Endothelial cell of umbilical vein (primary cell): ENCODE data around the gene CUX1. TPM values are rescaled to one million over a fixed set of nuclear protein-coding genes. Genes with fewer than 3 reads are reported as not detected.

Source experiments
- BruUV-seq: library from RNA; stranded (reverse); fragments of 400-500 nt; replicated peaks from 2 replicates; lab custom pipeline; 2021; lab: Mats Ljungman, UMichigan
- CTCF ChIA-PET: fragments of 300-600, 350-600 bp; sonication (Branson Sonifier 250); formaldehyde crosslinking; loops from one replicate; lab custom pipeline; 2021; ENCODE audit warnings: antibody characterized with exemption, inconsistent platforms; lab: Charles Lee
- POLR2A ChIA-PET: fragments of 300-600, 350-600 bp; sonication (Branson Sonifier 250); formaldehyde crosslinking; loops from one replicate; lab custom pipeline; 2021; ENCODE audit warnings: antibody characterized with exemption, inconsistent platforms; lab: Charles Lee
- DNase-seq: peaks from one replicate; pipeline ENCODE4 v3.0.0-alpha.2; 2011; ENCODE audit warnings: low read depth, low spot score
- FAIRE-seq: peaks from 2 replicates; lab custom pipeline; 2011; peaks lifted over from hg19 to GRCh38; lab: Jason Lieb, UNC
- H2AFZ ChIP-seq: 2 replicates; pipeline ENCODE4 v1.6.0; 2012; ENCODE audit warnings: low read depth, low read length, control low read depth, inconsistent platforms
- H3K27ac ChIP-seq: 2 replicates; pipeline ENCODE4 v1.5.1; 2011; ENCODE audit warnings: low read depth, mild to moderate bottlenecking, control low read depth, low read length, moderate library complexity; ENCODE audit not compliant: insufficient read depth
- H3K27me3 ChIP-seq, 2 experiments: 2 replicates each; pipeline versions ENCODE4 v1.6.0 to v1.6.1; 2011; ENCODE audit warnings: low read length in 2 of 2, mixed read lengths in 1 of 2; ENCODE audit not compliant: control insufficient read depth in 2 of 2, insufficient read depth in 2 of 2
- H3K36me3 ChIP-seq, 2 experiments: 2 replicates in 1 of 2; 3 replicates in 1 of 2; pipeline ENCODE4 v1.5.1; 2011; ENCODE audit warnings: low read length in 2 of 2, mild to moderate bottlenecking in 1 of 2, moderate library complexity in 1 of 2; ENCODE audit not compliant: control insufficient read depth in 2 of 2, insufficient read depth in 2 of 2; ENCODE audit errors: extremely low read depth in 1 of 2
- H3K4me1 ChIP-seq: 3 replicates; pipeline ENCODE4 v1.5.1; 2011; ENCODE audit warnings: mild to moderate bottlenecking, low read length; ENCODE audit not compliant: control insufficient read depth, insufficient read depth; ENCODE audit errors: extremely low read depth
- H3K4me2 ChIP-seq: 2 replicates; pipeline ENCODE4 v1.6.1; 2011; ENCODE audit warnings: low read length, control low read depth, mixed read lengths; ENCODE audit not compliant: insufficient read depth
- H3K4me3 ChIP-seq, 3 experiments: fragments of 200-600 bp in 1 of 3; sonication (generic), shearing (Covaris generic) in 1 of 3; replicated peaks in 1 of 3; 2 replicates each; pipeline ENCODE4 v1.5.1; 2011 to 2016; ENCODE audit warnings: control low read depth in 3 of 3, low read length in 3 of 3, mild to moderate bottlenecking in 2 of 3, inconsistent platforms in 1 of 3, low read depth in 1 of 3, moderate library complexity in 1 of 3; ENCODE audit not compliant: insufficient read depth in 1 of 3
- H3K79me2 ChIP-seq: 2 replicates; pipeline ENCODE4 v1.6.0; 2012; ENCODE audit warnings: low read length, inconsistent platforms; ENCODE audit not compliant: control insufficient read depth, insufficient read depth
- H3K9ac ChIP-seq: replicated peaks from 2 replicates; pipeline ENCODE3; 2011; ENCODE audit warnings: low read length, control low read depth; ENCODE audit not compliant: insufficient read depth; ENCODE audit errors: extremely low read depth
- H3K9me1 ChIP-seq: replicated peaks from 3 replicates; pipeline ENCODE4 v1.6.0; 2011; ENCODE audit warnings: mild to moderate bottlenecking, low read length; ENCODE audit not compliant: control insufficient read depth, insufficient read depth; ENCODE audit errors: extremely low read depth
- H3K9me3 ChIP-seq: replicated peaks from 2 replicates; pipeline ENCODE4 v1.5.1; 2012; ENCODE audit warnings: low read length, inconsistent platforms; ENCODE audit not compliant: control insufficient read depth, insufficient read depth
- H4K20me1 ChIP-seq: replicated peaks from 2 replicates; pipeline ENCODE3; 2011; ENCODE audit warnings: mild to moderate bottlenecking, low read length; ENCODE audit not compliant: control insufficient read depth, insufficient read depth; ENCODE audit errors: extremely low read depth
- EZH2 ChIP-seq: IDR thresholded peaks from 2 replicates; pipeline ENCODE4 v1.6.1; 2012; ENCODE audit warnings: borderline replicate concordance, low read depth, mild to moderate bottlenecking, moderate library complexity, low read length, inconsistent platforms; ENCODE audit not compliant: severe bottlenecking
- FOS ChIP-seq: IDR thresholded peaks from 2 replicates; pipeline ENCODE4 v1.6.1; 2011; ENCODE audit warnings: mild to moderate bottlenecking, low read length, moderate library complexity, borderline replicate concordance; ENCODE audit not compliant: insufficient read depth
- GATA2 ChIP-seq: IDR thresholded peaks from 2 replicates; pipeline ENCODE4 v1.7.0; 2011; ENCODE audit warnings: low read depth, mild to moderate bottlenecking, moderate library complexity, mixed read lengths, low read length; ENCODE audit not compliant: insufficient read length, insufficient read depth
- JUN ChIP-seq: IDR thresholded peaks from 2 replicates; pipeline ENCODE4 v1.6.1; 2011; ENCODE audit warnings: borderline replicate concordance, low read depth; ENCODE audit not compliant: insufficient read length, insufficient read depth
- MYC ChIP-seq: IDR thresholded peaks from one replicate; pipeline ENCODE4 v1.6.1; 2011; ENCODE audit warnings: mild to moderate bottlenecking, low read depth, low read length
- POLR2A ChIP-seq: IDR thresholded peaks from 2 replicates; pipeline ENCODE4 v1.6.1; 2012; ENCODE audit warnings: low read depth, mild to moderate bottlenecking, control low read depth, low read length
- POLR2AphosphoS5 ChIP-seq: IDR thresholded peaks from 2 replicates; pipeline ENCODE4 v1.6.1; 2012; ENCODE audit warnings: low read depth, mild to moderate bottlenecking, control low read depth, low read length, moderate library complexity; ENCODE audit not compliant: insufficient read depth
- dilution Hi-C: fragments of 300-500 bp; cut with MboI; formaldehyde crosslinking; loops from one replicate; pipeline ENCODE4 v1.15.0; 2019; ENCODE audit warnings: low sequenced_read_pairs; ENCODE audit not compliant: extremely low pct_ligation_motif_present
- intact Hi-C: fragments of 100-400 bp; cut with micrococcal nuclease; formaldehyde crosslinking; loops from one replicate; pipeline ENCODE4 v1.10.0; 2022
- polyA plus RNA-seq, 4 experiments: library from polyadenylated mRNA; depleted of rRNA in 3 of 4; stranded (reverse) in 3 of 4; unstranded in 1 of 4; fragments of >200 nt; gene quantifications; 2 replicates each; pipeline versions ENCODE4 v1.2.1 to v1.2.3, GENCODE V29; 2011 to 2012; ENCODE audit warnings: missing spikeins in 1 of 4
- total RNA-seq: library from RNA; stranded (reverse); gene quantifications from 2 replicates; pipeline ENCODE4 v1.2.3, GENCODE V29; 2021
- TF ChIP-seq, protein P1 (sequence below): IDR thresholded peaks from 2 replicates; pipeline ENCODE4 v1.6.1; 2011; ENCODE audit not compliant: insufficient read depth, insufficient read length
- TF ChIP-seq, protein P2 (sequence below), 2 donors: IDR thresholded peaks; 1 replicate in 1 of 2; 2 replicates in 1 of 2; pipeline ENCODE4 v1.5.1; 2011; ENCODE audit warnings: low read length in 2 of 2, mild to moderate bottlenecking in 2 of 2, moderate library complexity in 2 of 2, control low read depth in 1 of 2, inconsistent platforms in 1 of 2, low read depth in 1 of 2; ENCODE audit not compliant: insufficient read depth in 1 of 2; ENCODE audit errors: extremely low read depth in 1 of 2

The CUX1 gene
- total and polyA plus RNA-seq, 2 donors (not counting 3 experiments of a cell fraction or from before 2014, with no cell fraction given), result 13.8 to 49.8 TPM

DNA sequence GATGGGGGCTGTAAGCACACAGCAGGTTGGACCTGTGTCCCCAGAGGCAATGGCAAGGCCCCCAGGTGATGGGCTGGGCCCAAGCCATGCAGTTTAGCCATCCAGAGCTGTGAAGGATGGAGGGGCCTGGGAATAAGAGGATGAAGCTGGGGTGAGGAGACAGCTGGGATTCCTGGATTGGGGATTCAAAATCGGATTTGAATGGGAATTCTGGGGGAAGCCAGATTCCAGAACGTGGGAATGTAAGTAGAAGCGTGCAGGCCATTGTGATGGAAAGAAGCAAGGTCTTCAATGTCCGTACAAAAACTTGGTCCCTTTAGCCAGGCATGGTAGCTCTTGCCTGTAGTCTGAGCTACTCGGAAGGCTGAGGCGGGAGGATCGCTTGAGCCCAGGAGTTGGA, 479.1 kb downstream of the CUX1 start:
- no peaks in the 10 kb centered on the region for H3K79me2 ChIP-seq
- BruUV-seq, result no TSS peak

More for the DNA sequence above, 479.1 kb downstream of the CUX1 start:
- intact Hi-C loops (no loop called here), dilution Hi-C loops (no loop called here)
- TF ChIP-seq, protein P1, sequence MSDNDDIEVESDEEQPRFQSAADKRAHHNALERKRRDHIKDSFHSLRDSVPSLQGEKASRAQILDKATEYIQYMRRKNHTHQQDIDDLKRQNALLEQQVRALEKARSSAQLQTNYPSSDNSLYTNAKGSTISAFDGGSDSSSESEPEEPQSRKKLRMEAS, result no peak
- TF ChIP-seq, protein P2, sequence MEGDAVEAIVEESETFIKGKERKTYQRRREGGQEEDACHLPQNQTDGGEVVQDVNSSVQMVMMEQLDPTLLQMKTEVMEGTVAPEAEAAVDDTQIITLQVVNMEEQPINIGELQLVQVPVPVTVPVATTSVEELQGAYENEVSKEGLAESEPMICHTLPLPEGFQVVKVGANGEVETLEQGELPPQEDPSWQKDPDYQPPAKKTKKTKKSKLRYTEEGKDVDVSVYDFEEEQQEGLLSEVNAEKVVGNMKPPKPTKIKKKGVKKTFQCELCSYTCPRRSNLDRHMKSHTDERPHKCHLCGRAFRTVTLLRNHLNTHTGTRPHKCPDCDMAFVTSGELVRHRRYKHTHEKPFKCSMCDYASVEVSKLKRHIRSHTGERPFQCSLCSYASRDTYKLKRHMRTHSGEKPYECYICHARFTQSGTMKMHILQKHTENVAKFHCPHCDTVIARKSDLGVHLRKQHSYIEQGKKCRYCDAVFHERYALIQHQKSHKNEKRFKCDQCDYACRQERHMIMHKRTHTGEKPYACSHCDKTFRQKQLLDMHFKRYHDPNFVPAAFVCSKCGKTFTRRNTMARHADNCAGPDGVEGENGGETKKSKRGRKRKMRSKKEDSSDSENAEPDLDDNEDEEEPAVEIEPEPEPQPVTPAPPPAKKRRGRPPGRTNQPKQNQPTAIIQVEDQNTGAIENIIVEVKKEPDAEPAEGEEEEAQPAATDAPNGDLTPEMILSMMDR (IDR thresholded peaks at IDR 0.05; ENCODE audit: extremely low read depth in 1 of 2, insufficient read depth in 1 of 2, low read depth in 1 of 2, low read length in 2 of 2), result no peak
- TF ChIP-seq FOS, result no peak
- TF ChIP-seq POLR2A, result no peak
- TF ChIP-seq JUN, result no peak
- no peak for TF ChIP-seq GATA2
- no peak for TF ChIP-seq POLR2AphosphoS5
- no peak for TF ChIP-seq MYC
- no peak for TF ChIP-seq EZH2
- Histone ChIP-seq H3K36me3 (no peaks in the 10 kb centered on the region), H3K9me1 (no peaks in the 10 kb centered on the region), H3K27me3 (peaks cover 8 to 11% of the 10 kb centered on the region in 2 experiments), H2AFZ (no peak overlapping the region), H3K4me2 (no peak overlapping the region), H3K4me3 (no peak overlapping the region), H3K4me1 (no peaks in the 10 kb centered on the region), H3K9ac (no peak overlapping the region), H4K20me1 (no peaks in the 10 kb centered on the region), H3K9me3 (no peaks in the 10 kb centered on the region), H3K27ac (no peak overlapping the region)
- FAIRE-seq, result no peak
- DNase-seq, result no peak
- ChIA-PET POLR2A (no interaction called here), CTCF (interaction anchor here (0.9 kb wide), 1 partner anchor 21 kb away, joined by 3 read pairs; no protein-coding TSS in a partner anchor)
